Fibroblast of the aortic adventitia (primary cell): Measurements from ENCODE around the gene FGGY. TPM values are rescaled to one million over a fixed set of nuclear protein-coding genes. Genes with fewer than 3 reads are reported as not detected.

ENCODE experiments used
- DNase-seq: peaks from one replicate; pipeline ENCODE4 v3.0.0-alpha.2; 2010; ENCODE audit warnings: low read depth
- H3K4me3 ChIP-seq: 2 replicates; pipeline ENCODE4 v1.5.1; 2011; ENCODE audit warnings: low read depth, mild to moderate bottlenecking, control low read depth, low read length, moderate library complexity
- CTCF ChIP-seq: IDR thresholded peaks from 2 replicates; pipeline ENCODE4 v1.5.1; 2011; ENCODE audit warnings: mild to moderate bottlenecking, low read length, control low read depth, inconsistent platforms; ENCODE audit not compliant: insufficient read depth
- total RNA-seq: library from RNA; depleted of rRNA; stranded (reverse); fragments of >200 nt; gene quantifications from 2 replicates; pipeline ENCODE4 v1.2.3, GENCODE V29; 2012; ENCODE audit warnings: low replicate concordance

Gene FGGY
- total RNA-seq, 1 donor = 17.5 TPM

- no peak for TF ChIP-seq CTCF
- peak; percentile 65 for DNase-seq
- no peak overlapping the region for H3K4me3 ChIP-seq
Measured at GRCh38 chr1:59691261-59691660, 394.4 kb downstream of the FGGY start.

GRCh38 chr1:59692591-59692990 lies 395.7 kb downstream of the FGGY start:
- peak; percentile 97 for DNase-seq
- TF ChIP-seq CTCF = no peak
- H3K4me3 ChIP-seq = no peak overlapping the region

GRCh38 chr1:59693406-59693805 lies 396.5 kb downstream of the FGGY start:
- no peak overlapping the region for H3K4me3 ChIP-seq
- DNase-seq = no peak
- TF ChIP-seq CTCF = no peak

GRCh38 chr1:59695252-59695651 lies 398.4 kb downstream of the FGGY start:
- peak; percentile 19 for DNase-seq
- no peak for TF ChIP-seq CTCF
- no peak overlapping the region for H3K4me3 ChIP-seq

GRCh38 chr1:59696421-59697115 lies 399.7 kb downstream of the FGGY start:
- DNase-seq = no peak
- no peak overlapping the region for H3K4me3 ChIP-seq
- TF ChIP-seq CTCF = no peak

GRCh38 chr1:59697150-59697800 lies 400.4 kb downstream of the FGGY start:
- TF ChIP-seq CTCF = no peak
- no peak overlapping the region for H3K4me3 ChIP-seq
- DNase-seq = peak; percentile 38
